MM.1S (cell line): ENCODE results near the gene F8.

ENCODE experiments used
- DNase-seq: peaks from one replicate; pipeline ENCODE4 v3.0.0-alpha.2; 2015
- H2AFZ ChIP-seq: fragments of 300-600 bp; sonication (generic); 2 replicates; pipeline ENCODE4 v1.6.0; 2016; ENCODE audit warnings: antibody characterized with exemption, low read length
- H3F3A ChIP-seq: fragments of 300-600 bp; sonication (generic); 2 replicates; pipeline ENCODE4 v1.6.1; 2016; ENCODE audit warnings: mild to moderate bottlenecking, antibody characterized with exemption, low read length, moderate library complexity, mixed read lengths; ENCODE audit not compliant: insufficient read depth
- H3K27ac ChIP-seq: fragments of 300-600 bp; sonication (generic); 2 replicates; pipeline ENCODE4 v1.5.1; 2016; ENCODE audit warnings: mild to moderate bottlenecking, low read length
- H3K27me3 ChIP-seq: fragments of 300-600 bp; sonication (generic); replicated peaks from 2 replicates; pipeline ENCODE4 v1.6.0; 2016; ENCODE audit warnings: low read length; ENCODE audit not compliant: insufficient read depth
- H3K36me3 ChIP-seq: fragments of 300-600 bp; sonication (generic); replicated peaks from 2 replicates; pipeline ENCODE4 v1.6.1; 2016; ENCODE audit warnings: mild to moderate bottlenecking, low read length, mixed read lengths; ENCODE audit not compliant: insufficient read depth
- H3K4me1 ChIP-seq: fragments of 300-600 bp; sonication (generic); 2 replicates; pipeline ENCODE4 v1.6.1; 2016; ENCODE audit warnings: low read length, mixed read lengths
- H3K4me2 ChIP-seq: fragments of 300-600 bp; sonication (generic); 2 replicates; pipeline ENCODE4 v1.6.0; 2016; ENCODE audit warnings: low read depth, low read length
- H3K4me3 ChIP-seq: fragments of 300-600 bp; sonication (generic); 2 replicates; pipeline ENCODE4 v1.5.1; 2016; ENCODE audit warnings: low read length, mixed read lengths
- H3K79me2 ChIP-seq: fragments of 300-600 bp; sonication (generic); 2 replicates; pipeline ENCODE4 v1.6.1; 2016; ENCODE audit warnings: mixed run types, low read length, mixed read lengths
- H3K9ac ChIP-seq: fragments of 300-600 bp; sonication (generic); 2 replicates; pipeline ENCODE4 v1.6.1; 2016; ENCODE audit warnings: low read length, mixed read lengths
- H3K9me2 ChIP-seq: fragments of 300-600 bp; sonication (generic); replicated peaks from 2 replicates; pipeline ENCODE4 v1.6.1; 2016; ENCODE audit warnings: mild to moderate bottlenecking, low read length, mixed read lengths; ENCODE audit not compliant: insufficient read depth
- H3K9me3 ChIP-seq: fragments of 300-600 bp; sonication (generic); replicated peaks from 2 replicates; pipeline ENCODE4 v1.6.1; 2016; ENCODE audit warnings: mild to moderate bottlenecking, low read length, mixed read lengths; ENCODE audit not compliant: insufficient read depth
- H4K20me1 ChIP-seq: fragments of 300-600 bp; sonication (generic); 2 replicates; pipeline ENCODE4 v1.6.1; 2016; ENCODE audit warnings: mild to moderate bottlenecking, low read length, moderate library complexity, mixed read lengths; ENCODE audit not compliant: insufficient read depth
- CTCF ChIP-seq: fragments of 300-600 bp; sonication (generic); IDR thresholded peaks from 2 replicates; pipeline ENCODE4 v1.5.1; 2016; ENCODE audit warnings: antibody characterized with exemption, low read length, mixed read lengths
- EZH2 ChIP-seq: fragments of 300-600 bp; sonication (generic); optimal IDR thresholded peaks from 2 replicates; pipeline ENCODE3; 2017; ENCODE audit warnings: low read depth, mild to moderate bottlenecking, antibody characterized with exemption, low read length, mixed read lengths
- EZH2phosphoT487 ChIP-seq: fragments of 300-600 bp; sonication (generic); IDR thresholded peaks from 2 replicates; pipeline ENCODE4 v1.6.1; 2018; ENCODE audit warnings: antibody characterized with exemption, low read length

Gene F8

GRCh38 chrX:155056877-155057792 is 34.6 kb upstream of the F8 start:
- no peaks in the 10 kb centered on the region for H3K36me3 ChIP-seq

GRCh38 chrX:155056471-155056870 is 33.9 kb upstream of the F8 start:
- 0 out of 2 replicates have a peak, but pooled peaks cover 4% of the 10 kb centered on the region for H3K4me1 ChIP-seq
- no peaks in the 10 kb centered on the region for H3K27me3 ChIP-seq
- H3K79me2 ChIP-seq: no peaks in the 10 kb centered on the region
- H3K27ac ChIP-seq: no peak overlapping the region
- no peaks in the 10 kb centered on the region for H3K9me2 ChIP-seq
- DNase-seq: no peak
- H3K9ac ChIP-seq: no peak overlapping the region
- H3F3A ChIP-seq: no peaks in the 10 kb centered on the region
- H3K4me3 ChIP-seq: no peak overlapping the region
- H3K36me3 ChIP-seq: no peaks in the 10 kb centered on the region
- H2AFZ ChIP-seq: no peak overlapping the region
- H4K20me1 ChIP-seq: no peaks in the 10 kb centered on the region
- no peak overlapping the region for H3K4me2 ChIP-seq
- H3K9me3 ChIP-seq: no peaks in the 10 kb centered on the region
- TF ChIP-seq EZH2 (no peak), CTCF (no peak), EZH2phosphoT487 (no peak)

More at GRCh38 chrX:155056877-155057792, 34.6 kb upstream of the F8 start:
- peak overlapping the region; percentile 74 for H3K4me2 ChIP-seq
- peak; percentile 56 for DNase-seq
- no peak overlapping the region for H3K9ac ChIP-seq
- TF ChIP-seq CTCF (peak; percentile 82), EZH2 (no peak), EZH2phosphoT487 (no peak)
- no peaks in the 10 kb centered on the region for H3K9me3 ChIP-seq
- H3K4me3 ChIP-seq: peak overlapping the region; percentile 41
- H3K27me3 ChIP-seq: no peaks in the 10 kb centered on the region
- no peak overlapping the region for H3K27ac ChIP-seq
- H3F3A ChIP-seq: no peaks in the 10 kb centered on the region
- H2AFZ ChIP-seq: peak overlapping the region; percentile 68
- H4K20me1 ChIP-seq: no peaks in the 10 kb centered on the region
- H3K79me2 ChIP-seq: no peaks in the 10 kb centered on the region
- no peaks in the 10 kb centered on the region for H3K9me2 ChIP-seq
- H3K4me1 ChIP-seq: 0 out of 2 replicates have a peak, but pooled peaks cover 4% of the 10 kb centered on the region

- TF ChIP-seq CTCF (no peak), EZH2phosphoT487 (no peak), EZH2 (no peak)
- H3K4me2 ChIP-seq: no peak overlapping the region
- no peaks in the 10 kb centered on the region for H3K79me2 ChIP-seq
- H3K36me3 ChIP-seq: no peaks in the 10 kb centered on the region
- no peaks in the 10 kb centered on the region for H3K9me3 ChIP-seq
- no peak overlapping the region for H3K4me3 ChIP-seq
- H3F3A ChIP-seq: no peaks in the 10 kb centered on the region
- no peak for DNase-seq
- no peaks in the 10 kb centered on the region for H3K27me3 ChIP-seq
- H3K9ac ChIP-seq: no peak overlapping the region
- H3K9me2 ChIP-seq: no peaks in the 10 kb centered on the region
- H2AFZ ChIP-seq: no peak overlapping the region
- no peak overlapping the region for H3K27ac ChIP-seq
- no peaks in the 10 kb centered on the region for H4K20me1 ChIP-seq
- H3K4me1 ChIP-seq: 0 out of 2 replicates have a peak, but pooled peaks cover 4% of the 10 kb centered on the region
These were observed 33.0 kb upstream of the F8 start for GRCh38 chrX:155055494-155055893.
